ENCODE measurements around the gene TFF1.
A peak's percentile ranks its signal among the peaks of the same experiment; 100 is the strongest.

TFF1 gene

DNA sequence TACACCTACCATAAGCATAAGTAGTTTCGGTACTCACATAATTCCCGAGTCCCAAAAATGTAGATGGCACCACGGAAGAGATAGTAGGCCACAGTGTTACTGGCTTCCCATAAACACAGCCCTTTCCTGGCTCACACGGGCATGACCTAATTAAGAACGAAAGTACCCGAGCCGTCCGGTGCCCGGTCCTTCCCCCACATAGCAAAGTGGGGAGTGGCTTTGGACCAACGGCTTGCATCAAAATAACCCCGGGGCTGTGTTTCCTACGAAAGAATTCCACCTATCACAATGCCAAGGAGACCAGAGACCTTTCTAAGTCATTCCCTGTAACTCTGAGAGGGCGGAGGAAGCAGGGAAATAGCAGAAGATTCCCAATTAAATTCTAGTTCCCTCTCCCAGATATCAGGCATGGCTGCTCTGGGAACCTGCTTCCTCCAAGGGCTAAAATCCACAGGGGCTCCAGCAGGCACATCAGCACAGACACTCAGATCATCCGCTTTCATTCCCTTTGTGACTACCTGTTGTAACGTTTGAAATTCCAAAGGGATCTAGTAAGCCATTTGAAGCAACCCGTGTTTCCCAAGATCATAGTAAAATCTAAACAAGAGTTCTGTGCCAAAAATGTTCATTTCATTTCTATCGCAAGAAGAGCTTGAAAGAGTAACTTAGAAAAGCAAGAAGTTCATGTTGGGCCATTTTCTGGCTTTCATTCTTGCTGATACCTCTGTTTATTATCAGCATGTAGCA lies 29.7 kb upstream of the TFF1 start, which contains the start of gene TMPRSS3:
Gene TMPRSS3 (minus strand): TSS at position 148 of the 747 bp plus-strand sequence. CDS start 635 bp downstream, outside the sequence.
- no peak within 1 kb of the TSS for H3K14ac ChIP-seq (ENCODE audit: low read length in 2 of 2)
- H2BK120ac ChIP-seq (ENCODE audit: low read depth, low read length): no peak within 1 kb of the TSS
- no peak within 1 kb of the TSS for H2AFZ ChIP-seq (ENCODE audit: low read depth, low read length)
- H3K4me2 ChIP-seq (ENCODE audit: low read length, poor library complexity, severe bottlenecking): no peak within 1 kb of the TSS
- H3K4me3 ChIP-seq (ENCODE audit: insufficient read depth in 1 of 2, low read depth in 1 of 2, low read length in 2 of 2): no peak within 1 kb of the TSS
- no peak within 1 kb of the TSS for H3K23ac ChIP-seq (ENCODE audit: low read length in 2 of 2)
- no peaks in the 10 kb centered on the region for H3K36me3 ChIP-seq (ENCODE audit: control insufficient read depth in 1 of 2, insufficient read depth in 2 of 2, low read depth in 1 of 2, low read length in 2 of 2)
- no peak within 1 kb of the TSS for H3K27ac ChIP-seq (ENCODE audit: low read length, poor library complexity, severe bottlenecking)
- DNase-seq: no peak
- H3K18ac ChIP-seq (ENCODE audit: low read depth in 1 of 2, low read length in 2 of 2): no peak within 1 kb of the TSS
- no peaks in the 10 kb centered on the region for H3K9me3 ChIP-seq (ENCODE audit: control insufficient read depth, low read length)
- peaks cover 8% of the 10 kb centered on the region for H3K4me1 ChIP-seq (ENCODE audit: control insufficient read depth, insufficient read depth, low read depth, low read length)
- 77% methylated on average over 17 of the region's 17 CpGs for WGBS
- no peak within 1 kb of the TSS for H3K9ac ChIP-seq (ENCODE audit: low read length)
- no peak within 1 kb of the TSS for H4K91ac ChIP-seq (ENCODE audit: low read length)
- no peak within 1 kb of the TSS for H2AK5ac ChIP-seq (ENCODE audit: low read length, severe bottlenecking)
- H2BK12ac ChIP-seq (ENCODE audit: low read length in 2 of 2): no peak within 1 kb of the TSS
- no peak within 1 kb of the TSS for H3K4ac ChIP-seq (ENCODE audit: low read depth in 1 of 2, low read length in 2 of 2)
- H4K8ac ChIP-seq (ENCODE audit: low read length): no peak within 1 kb of the TSS
- no peak within 1 kb of the TSS for H2BK15ac ChIP-seq (ENCODE audit: low read depth, poor library complexity, severe bottlenecking)
- no peak within 1 kb of the TSS for H2BK5ac ChIP-seq (ENCODE audit: low read depth, low read length, poor library complexity, severe bottlenecking)
- H3K27me3 ChIP-seq (ENCODE audit: control insufficient read depth in 1 of 2, insufficient read depth in 1 of 2, low read length in 2 of 2): peaks cover 0 to 46% of the 10 kb centered on the region in 2 experiments
- no peaks in the 10 kb centered on the region for H3K79me1 ChIP-seq (replicated peaks; ENCODE audit: low read length, poor library complexity, severe bottlenecking)

DNA sequence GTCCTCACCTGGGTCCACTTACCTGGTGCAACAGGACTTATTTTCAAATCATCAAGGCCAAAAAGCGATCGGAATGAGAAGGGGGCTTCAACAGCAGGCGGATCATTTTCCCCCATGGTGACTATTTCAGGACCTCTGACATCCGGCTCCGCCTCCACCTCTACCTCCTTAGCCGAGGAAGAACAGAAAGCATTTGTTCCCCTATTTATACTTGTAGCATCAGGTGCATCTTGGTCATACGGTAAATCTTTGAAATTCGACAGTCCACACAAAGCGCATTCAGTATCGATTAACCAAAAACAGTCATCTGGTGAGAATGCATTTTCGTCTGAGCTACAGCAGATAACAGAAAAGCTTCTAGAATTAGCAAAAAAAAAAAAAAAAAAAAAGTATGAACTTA lies 29.0 kb upstream of the TFF1 start:
- Histone ChIP-seq H3K27ac (ENCODE audit: low read length, poor library complexity, severe bottlenecking) (no peak overlapping the region), H3K4me2 (ENCODE audit: low read length, poor library complexity, severe bottlenecking) (no peak overlapping the region), H3K9me3 (ENCODE audit: control insufficient read depth, low read length) (no peaks in the 10 kb centered on the region), H3K14ac (ENCODE audit: low read length in 2 of 2) (no peak overlapping the region), H3K36me3 (ENCODE audit: control insufficient read depth in 1 of 2, insufficient read depth in 2 of 2, low read depth in 1 of 2, low read length in 2 of 2) (no peaks in the 10 kb centered on the region), H3K27me3 (ENCODE audit: control insufficient read depth in 1 of 2, insufficient read depth in 1 of 2, low read length in 2 of 2) (peaks cover 0 to 48% of the 10 kb centered on the region in 2 experiments), H3K4ac (ENCODE audit: low read depth in 1 of 2, low read length in 2 of 2) (no peak overlapping the region), H2BK12ac (ENCODE audit: low read length in 2 of 2) (no peak overlapping the region), H3K79me1 (replicated peaks; ENCODE audit: low read length, poor library complexity, severe bottlenecking) (no peaks in the 10 kb centered on the region), H2BK120ac (ENCODE audit: low read depth, low read length) (no peak overlapping the region), H4K91ac (ENCODE audit: low read length) (no peak overlapping the region), H2AFZ (ENCODE audit: low read depth, low read length) (no peak overlapping the region), H2BK5ac (ENCODE audit: low read depth, low read length, poor library complexity, severe bottlenecking) (no peak overlapping the region), H3K23ac (ENCODE audit: low read length in 2 of 2) (no peak overlapping the region), H2BK15ac (ENCODE audit: low read depth, poor library complexity, severe bottlenecking) (no peak overlapping the region), H3K9ac (ENCODE audit: low read length) (no peak overlapping the region), H3K4me3 (ENCODE audit: insufficient read depth in 1 of 2, low read depth in 1 of 2, low read length in 2 of 2) (no peak overlapping the region), H2AK5ac (ENCODE audit: low read length, severe bottlenecking) (no peak overlapping the region), H4K8ac (ENCODE audit: low read length) (no peak overlapping the region), H3K4me1 (ENCODE audit: control insufficient read depth, insufficient read depth, low read depth, low read length) (peaks cover 8% of the 10 kb centered on the region), H3K18ac (ENCODE audit: low read depth in 1 of 2, low read length in 2 of 2) (no peak overlapping the region)
- 88% methylated on average over 9 of the region's 11 CpGs for WGBS
- DNase-seq: no peak

GRCh38 chr21:42393443-42393950 lies 27.2 kb upstream of the TFF1 start:
- H3K27me3 ChIP-seq (ENCODE audit: control insufficient read depth in 1 of 2, insufficient read depth in 1 of 2, low read length in 2 of 2): peaks cover 0 to 61% of the 10 kb centered on the region in 2 experiments
- WGBS: 80% methylated on average over 7 of the region's 8 CpGs
- H3K4me3 ChIP-seq (ENCODE audit: insufficient read depth in 1 of 2, low read depth in 1 of 2, low read length in 2 of 2): no peak overlapping the region

DNA sequence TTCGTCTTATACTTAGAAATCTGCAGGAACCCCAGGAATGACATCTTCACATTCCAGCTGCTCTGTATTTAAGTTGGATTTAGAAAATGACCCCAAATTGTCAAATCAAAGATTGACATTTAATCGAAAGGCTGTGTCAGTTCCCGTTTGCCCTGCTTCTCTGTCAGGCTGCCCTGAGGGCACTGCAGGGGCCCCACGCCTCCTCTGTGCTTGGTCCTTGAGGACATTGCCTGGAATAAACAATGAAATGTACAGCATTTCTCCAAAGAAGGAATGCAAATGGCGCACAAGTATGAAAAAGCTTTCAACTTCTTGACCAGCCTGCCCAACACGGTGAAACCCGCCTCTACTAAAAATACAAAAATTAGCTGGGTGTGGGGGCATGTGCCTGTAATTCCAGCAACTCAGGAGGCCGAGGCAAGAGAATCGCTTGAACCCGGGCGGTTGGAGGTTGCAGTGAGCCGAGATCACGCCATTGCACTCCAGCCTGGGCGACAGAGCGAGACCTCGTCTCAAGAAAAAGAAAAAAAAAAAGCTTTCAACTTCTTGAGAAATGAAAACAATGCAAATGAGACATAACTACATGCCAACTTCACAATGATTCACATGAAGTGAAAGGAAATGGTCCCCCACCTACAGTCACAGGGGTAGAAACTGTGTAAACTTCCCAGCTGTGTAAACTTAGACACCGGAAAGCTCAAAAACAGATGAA lies 26.6 kb upstream of the TFF1 start:
- Histone ChIP-seq H2BK5ac (ENCODE audit: low read depth, low read length, poor library complexity, severe bottlenecking) (no peak overlapping the region), H2BK120ac (ENCODE audit: low read depth, low read length) (no peak overlapping the region), H3K27me3 (ENCODE audit: control insufficient read depth in 1 of 2, insufficient read depth in 1 of 2, low read length in 2 of 2) (peaks cover 0 to 61% of the 10 kb centered on the region in 2 experiments), H3K23ac (ENCODE audit: low read length in 2 of 2) (no peak overlapping the region), H4K8ac (ENCODE audit: low read length) (no peak overlapping the region), H3K14ac (ENCODE audit: low read length in 2 of 2) (no peak overlapping the region), H2BK12ac (ENCODE audit: low read length in 2 of 2) (no peak overlapping the region), H3K4me2 (ENCODE audit: low read length, poor library complexity, severe bottlenecking) (no peak overlapping the region), H3K79me1 (replicated peaks; ENCODE audit: low read length, poor library complexity, severe bottlenecking) (no peaks in the 10 kb centered on the region), H2BK15ac (ENCODE audit: low read depth, poor library complexity, severe bottlenecking) (no peak overlapping the region), H3K4ac (ENCODE audit: low read depth in 1 of 2, low read length in 2 of 2) (no peak overlapping the region), H4K91ac (ENCODE audit: low read length) (no peak overlapping the region), H2AFZ (ENCODE audit: low read depth, low read length) (no peak overlapping the region), H2AK5ac (ENCODE audit: low read length, severe bottlenecking) (no peak overlapping the region), H3K4me1 (ENCODE audit: control insufficient read depth, insufficient read depth, low read depth, low read length) (peaks cover 16% of the 10 kb centered on the region), H3K36me3 (ENCODE audit: control insufficient read depth in 1 of 2, insufficient read depth in 2 of 2, low read depth in 1 of 2, low read length in 2 of 2) (no peaks in the 10 kb centered on the region), H3K18ac (ENCODE audit: low read depth in 1 of 2, low read length in 2 of 2) (no peak overlapping the region), H3K9me3 (ENCODE audit: control insufficient read depth, low read length) (no peaks in the 10 kb centered on the region), H3K27ac (ENCODE audit: low read length, poor library complexity, severe bottlenecking) (peak overlapping the region; percentile 18), H3K4me3 (ENCODE audit: insufficient read depth in 1 of 2, low read depth in 1 of 2, low read length in 2 of 2) (no peak overlapping the region), H3K9ac (ENCODE audit: low read length) (no peak overlapping the region)
- DNase-seq: no peak
- 87% methylated on average over 17 of the region's 17 CpGs for WGBS

More at GRCh38 chr21:42393443-42393950, 27.2 kb upstream of the TFF1 start:
- Histone ChIP-seq H2BK120ac (ENCODE audit: low read depth, low read length) (no peak overlapping the region), H3K4me2 (ENCODE audit: low read length, poor library complexity, severe bottlenecking) (no peak overlapping the region), H4K91ac (ENCODE audit: low read length) (no peak overlapping the region), H4K8ac (ENCODE audit: low read length) (no peak overlapping the region), H3K36me3 (ENCODE audit: control insufficient read depth in 1 of 2, insufficient read depth in 2 of 2, low read depth in 1 of 2, low read length in 2 of 2) (no peaks in the 10 kb centered on the region), H3K4ac (ENCODE audit: low read depth in 1 of 2, low read length in 2 of 2) (no peak overlapping the region), H3K14ac (ENCODE audit: low read length in 2 of 2) (no peak overlapping the region), H3K18ac (ENCODE audit: low read depth in 1 of 2, low read length in 2 of 2) (no peak overlapping the region), H3K9ac (ENCODE audit: low read length) (no peak overlapping the region), H2BK15ac (ENCODE audit: low read depth, poor library complexity, severe bottlenecking) (no peak overlapping the region), H3K27ac (ENCODE audit: low read length, poor library complexity, severe bottlenecking) (peak overlapping the region; percentile 46), H3K9me3 (ENCODE audit: control insufficient read depth, low read length) (no peaks in the 10 kb centered on the region), H2BK5ac (ENCODE audit: low read depth, low read length, poor library complexity, severe bottlenecking) (no peak overlapping the region), H2BK12ac (ENCODE audit: low read length in 2 of 2) (no peak overlapping the region), H3K4me1 (ENCODE audit: control insufficient read depth, insufficient read depth, low read depth, low read length) (peaks cover 15% of the 10 kb centered on the region), H2AFZ (ENCODE audit: low read depth, low read length) (no peak overlapping the region), H3K23ac (ENCODE audit: low read length in 2 of 2) (no peak overlapping the region), H2AK5ac (ENCODE audit: low read length, severe bottlenecking) (no peak overlapping the region), H3K79me1 (replicated peaks; ENCODE audit: low read length, poor library complexity, severe bottlenecking) (no peaks in the 10 kb centered on the region)
- DNase-seq: no peak
